Heart right ventricle (tissue), 16 donors: ENCODE data around the gene ZNF692. TPM values are rescaled to one million over a fixed set of nuclear protein-coding genes. Genes with fewer than 3 reads are reported as not detected.

Experiments
- ATAC-seq, 8 donors: fragments of 200-7000 bp; cut with Tn5 transposase; one replicate each; pipeline ENCODE4 v1.9.1; 2020; ENCODE audit warnings: mild to moderate bottlenecking in 8 of 8, moderate library complexity in 8 of 8, moderate number of reproducible peaks in 1 of 8
- DNase-seq, 2 donors: peaks; one replicate each; pipeline ENCODE4 v3.0.0-alpha.2; 2020
- H3K27ac ChIP-seq, 10 donors: fragments of 200-600 bp; sonication (generic) in 2 of 10; one replicate each; pipeline versions ENCODE4 v1.5.0 to v1.8.0; 2020 to 2022; ENCODE audit warnings: mild to moderate bottlenecking in 3 of 10
- H3K27me3 ChIP-seq, 7 donors: fragments of 200-600 bp; one replicate each; pipeline ENCODE4 v1.8.0; 2021 to 2022; ENCODE audit warnings: mild to moderate bottlenecking in 2 of 7
- H3K36me3 ChIP-seq, 9 donors: fragments of 200-600 bp; sonication (generic) in 1 of 9; one replicate each; pipeline versions ENCODE4 v1.5.0 to v1.8.0; 2020 to 2022; ENCODE audit warnings: mild to moderate bottlenecking in 2 of 9
- H3K4me1 ChIP-seq, 9 donors: fragments of 200-600 bp; sonication (generic) in 1 of 9; one replicate each; pipeline versions ENCODE4 v1.5.0 to v1.8.0; 2020 to 2022; ENCODE audit warnings: mild to moderate bottlenecking in 4 of 9
- H3K4me3 ChIP-seq, 10 donors: fragments of 200-600 bp; sonication (generic) in 2 of 10; one replicate each; pipeline versions ENCODE4 v1.5.0 to v1.8.0; 2020 to 2022; ENCODE audit warnings: mild to moderate bottlenecking in 7 of 10, moderate library complexity in 2 of 10
- H3K9me3 ChIP-seq, 11 donors: fragments of 200-600 bp in 10 of 11; sonication (generic) in 2 of 11; one replicate each; pipeline versions ENCODE4 v1.5.0 to v1.8.0; 2013 to 2022; ENCODE audit warnings: mild to moderate bottlenecking in 2 of 11, control low read depth in 1 of 11, moderate library complexity in 1 of 11
- CTCF ChIP-seq, 9 donors: fragments of 200-600 bp; sonication (generic) in 2 of 9; IDR thresholded peaks; one replicate each; pipeline versions ENCODE4 v1.5.0 to v1.8.0; 2021 to 2022; ENCODE audit warnings: antibody characterized with exemption in 9 of 9, mild to moderate bottlenecking in 5 of 9, moderate library complexity in 1 of 9
- WGBS, 2 donors: extraction: QIAGEN DNeasy Blood & Tissue Kit; methylation state at CpG; one replicate each; pipeline ENCODE4 v1.1.7; 2013; ENCODE audit warnings: inconsistent platforms in 1 of 2; 5-methylcytosine and 5-hydroxymethylcytosine counted together
- intact Hi-C, 10 donors: fragments of 100-400 bp; cut with DNase I; formaldehyde crosslinking; loops; one replicate each; pipeline versions ENCODE4 v1.11.1 to v1.14.2; 2022
- polyA plus RNA-seq, 2 donors: library from polyadenylated mRNA; stranded (reverse); fragments of 200-250 nt; gene quantifications; one replicate each; pipeline ENCODE4 v1.2.3, GENCODE V29; 2013
- total RNA-seq, 10 donors: library from RNA; stranded (reverse); fragmentation: NEBNext Ultra II Directional in 3 of 10; extraction: Animal tissue kit (Norgen Biotek cat#: 25700) in 3 of 10; gene quantifications; one replicate each; pipeline versions ENCODE4 v1.2.1 to v1.2.4, GENCODE V29; 2021 to 2023
- donor health status: Arrhythmogenic right ventricular cardiomyopathy.
- donor health status: ischemic (EF 13 %, LVEDD 7.1; RV severe dilation, severe dysfunction).
- donor health status: healthy with polysubstance abuse.
- donor health status: DM: no; HTN: yes; CAD: no.
- donor health status: DM: no; HTN: no; CAD: no.
- donor health status: ischemic (EF 25% LVEDD 6.9; RV normal size, moderate dysfunction).
- donor health status: ischemic (EF 25% LVEDD 5.7; RV mildly dilated, moderate dysfunction).
- donor health status: healthy.
- donor health status: DM: yes; HTN: yes; CAD: no.
- donor health status: Ischemic cardiomyopathy.
- donor health status: ischemic (EF 35%, LVEDD 5.7; RV mildly dilated, moderate dysfunction).
- donor health status: nonischemic (EF 11% LVEDD 7.7; RV severe dilation, severe dysfunction).
- donor health status: DM: yes; HTN: yes; CAD: no.
- donor health status: PGD.
- donor health status: ischemic (EF 29% LVEDD 5.4; RV normal size, mild dysfunction).
- donor health status: nonischemic (EF 23%, LVEDD 6.1; RV moderate dilation, normal function).

The ZNF692 gene
- total and polyA plus RNA-seq, 12 donors = 7.1 to 102 (median 12.5) TPM

- ATAC-seq (peak in 2 of 8 donors; percentile 0 to 1), DNase-seq (no peak)
- Histone ChIP-seq H3K27ac (peak overlapping the region; percentile 98 to 100 (median 100)), H3K9me3 (no peaks in the 10 kb centered on the region), H3K27me3 (no peaks in the 10 kb centered on the region), H3K4me1 (peaks cover 11 to 61% (median 53%) of the 10 kb centered on the region in 9 donors), H3K4me3 (peak overlapping the region; percentile 74 to 97 (median 88)), H3K36me3 (peaks cover 0 to 9% (median 0%) of the 10 kb centered on the region in 9 donors)
- TF ChIP-seq CTCF (IDR thresholded peaks at IDR 0.05) = no peak
- intact Hi-C loops = loop anchor here in 3 of 10 donors (1.0 to 2.0 kb wide), 2 partner anchors 19 to 20 kb away; partner anchors contain the start of gene ZNF692 (in 1 of the 3)
- 14 to 18% methylated on average over 10 of the region's 10 CpGs for WGBS, 2 donors
Measured at GRCh38 chr1:248839168-248839555, 19.7 kb downstream of the ZNF692 start.

GRCh38 chr1:248838357-248839167, 20.3 kb downstream of the ZNF692 start:
- H3K27ac ChIP-seq = peak overlapping the region; percentile 98 to 100 (median 100)
- no peaks in the 10 kb centered on the region for H3K9me3 ChIP-seq
- 0% methylated on average over 74 to 82 of the region's 82 CpGs for WGBS, 2 donors
- H3K4me1 ChIP-seq = peaks cover 11 to 60% (median 48%) of the 10 kb centered on the region in 9 donors
- DNase-seq = peak; percentile 93
- intact Hi-C loops = loop anchor here in 6 of 10 donors (1.0 to 2.0 kb wide), 5 partner anchors 12 to 68 kb away; partner anchors contain the start of genes PGBD2 (in 2 of the 6) and ZNF692 (in 2 of the 6)
- peak overlapping the region; percentile 74 to 97 (median 88) for H3K4me3 ChIP-seq
- peak; percentile 87 to 94 (median 88) for ATAC-seq
- TF ChIP-seq CTCF (IDR thresholded peaks at IDR 0.05) = no peak
- peaks cover 0 to 8% (median 0%) of the 10 kb centered on the region in 9 donors for H3K36me3 ChIP-seq
- no peaks in the 10 kb centered on the region for H3K27me3 ChIP-seq

- peaks cover 11 to 55% (median 42%) of the 10 kb centered on the region in 9 donors for H3K4me1 ChIP-seq
- H3K9me3 ChIP-seq = no peaks in the 10 kb centered on the region
- no peak for TF ChIP-seq CTCF (IDR thresholded peaks at IDR 0.05)
- ATAC-seq (peak; percentile 92 to 97 (median 94)), DNase-seq (peak; percentile 98 to 99)
- WGBS, 2 donors = 0% methylated on average over 47 to 48 of the region's 48 CpGs
- peaks cover 0 to 3% (median 0%) of the 10 kb centered on the region in 9 donors for H3K36me3 ChIP-seq
- intact Hi-C loops = loop anchor here in 5 of 10 donors (1.0 to 2.0 kb wide), 5 partner anchors 12 to 68 kb away; partner anchors contain the start of genes PGBD2 (in 2 of the 5) and ZNF692 (in 2 of the 5)
- H3K27ac ChIP-seq = peak within 1 kb of the TSS; percentile 98 to 100 (median 100)
- H3K27me3 ChIP-seq = no peaks in the 10 kb centered on the region
- peak within 1 kb of the TSS; percentile 74 to 97 (median 88) for H3K4me3 ChIP-seq
Measured at GRCh38 chr1:248837781-248838356, 21.0 kb downstream of the ZNF692 start, which contains the start of gene ZNF672. Gene ZNF672 (plus strand): TSS chr1:248838224. CDS start chr1:248847275, 9,051 bp downstream.
